Breast epithelium (tissue), 3 donors: ENCODE results near the gene CARD14.

Experiments used
- CTCF ChIP-seq, 3 donors: fragments of 450-650 bp; IDR thresholded peaks; one replicate each; pipeline ENCODE4 v1.5.1; 2016 to 2017; ENCODE audit warnings: antibody characterized with exemption in 3 of 3, mild to moderate bottlenecking in 3 of 3, moderate library complexity in 3 of 3
- POLR2A ChIP-seq: fragments of 450-650 bp; IDR thresholded peaks from one replicate; pipeline ENCODE4 v1.6.1; 2016; ENCODE audit warnings: antibody characterized with exemption, mild to moderate bottlenecking, moderate library complexity
- POLR2AphosphoS5 ChIP-seq, 3 donors: sonication (generic); formaldehyde crosslinking; IDR thresholded peaks; one replicate each; pipeline ENCODE4 v1.6.1; 2017; ENCODE audit warnings: antibody characterized with exemption in 3 of 3

GRCh38 chr17:80177986-80178595 lies 8.3 kb downstream of the CARD14 start:
- TF ChIP-seq CTCF (IDR thresholded peaks at IDR 0.05) (no peak), POLR2AphosphoS5 (IDR thresholded peaks at IDR 0.05) (no peak), POLR2A (no peak)
